CD4-positive, alpha-beta T cell treated with Interleukin-1 beta for 1 hour (primary cell): ENCODE results near the gene NVL.
"Not testable (repeated sequence)": the region's sequence is repeated elsewhere in the genome, so short reads cannot be mapped to it uniquely, and the experiment has no call there.

ENCODE experiments used
- DNase-seq, 2 donors: peaks; one replicate each; pipeline ENCODE4 v3.0.0-alpha.2; 2020 to 2022

The NVL gene

DNA sequence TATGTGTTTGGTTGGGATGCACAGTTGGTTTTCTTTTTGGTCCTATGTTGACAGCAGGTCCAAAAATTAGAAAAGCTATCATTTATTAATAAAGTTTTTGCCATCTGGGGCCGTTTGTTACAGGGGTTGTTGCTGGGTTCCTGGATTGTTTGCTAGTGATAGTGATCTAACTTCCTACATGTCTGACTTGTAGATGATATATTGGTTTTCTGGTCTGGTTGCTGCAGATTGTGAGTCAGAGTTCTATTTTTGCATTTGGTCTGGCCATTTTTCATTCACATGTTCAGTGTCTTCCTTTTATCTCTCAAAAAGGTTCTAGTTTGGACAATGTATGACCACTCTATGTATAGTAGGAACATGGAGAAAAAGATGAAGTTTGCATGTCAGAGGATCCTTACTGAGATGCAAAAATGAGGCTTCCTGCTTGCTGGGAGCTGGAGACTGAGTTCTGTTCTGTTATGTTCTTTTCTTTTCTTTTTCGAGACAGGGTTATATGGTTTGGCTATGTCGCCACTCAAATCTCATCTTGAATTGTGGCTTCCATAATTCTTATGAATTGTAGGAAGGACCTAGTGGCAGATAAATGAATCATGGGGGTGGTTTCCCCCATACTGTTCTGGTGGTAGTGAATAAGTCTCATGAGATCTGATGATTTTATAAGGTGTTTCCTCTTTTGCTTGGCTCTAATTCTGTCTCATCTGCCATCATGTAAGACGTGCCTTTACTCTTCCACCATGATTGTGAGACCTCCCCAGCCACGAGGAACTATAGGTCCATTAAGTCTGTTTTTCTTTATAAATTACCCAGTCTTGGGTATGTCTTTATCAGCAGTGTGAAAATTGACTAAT is 4.2 kb upstream of the NVL start:
- DNase-seq, result no peak

DNA sequence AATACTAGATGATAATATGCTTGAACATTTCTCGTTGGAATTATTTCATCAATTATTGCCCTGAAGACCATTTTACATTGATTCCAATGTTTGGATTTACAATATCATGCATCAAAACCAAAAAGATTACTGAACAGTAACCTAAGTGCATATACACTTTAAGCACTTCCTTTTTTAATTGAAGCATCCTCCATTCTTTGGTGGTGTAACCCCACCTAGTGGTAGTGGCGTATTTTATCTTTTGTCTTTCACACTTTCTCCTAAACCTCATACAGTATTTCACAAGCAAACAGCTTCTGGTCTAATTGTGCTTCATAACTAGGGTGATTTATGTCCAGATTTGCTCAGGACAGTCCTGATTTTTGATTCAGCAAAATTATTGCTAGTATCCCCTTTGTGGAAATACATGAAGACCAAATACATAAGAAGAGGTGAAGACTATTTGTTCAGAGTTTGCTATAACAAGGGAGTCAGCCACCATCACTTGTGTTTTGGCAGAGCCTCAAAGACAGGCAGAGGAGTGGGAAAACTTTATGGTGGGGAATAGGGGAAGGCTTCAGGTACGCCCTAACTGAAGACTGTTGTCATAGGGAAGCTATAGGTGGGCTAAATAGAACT is 3.4 kb upstream of the NVL start:
- DNase-seq, result peak; percentile 6 to 74

DNA sequence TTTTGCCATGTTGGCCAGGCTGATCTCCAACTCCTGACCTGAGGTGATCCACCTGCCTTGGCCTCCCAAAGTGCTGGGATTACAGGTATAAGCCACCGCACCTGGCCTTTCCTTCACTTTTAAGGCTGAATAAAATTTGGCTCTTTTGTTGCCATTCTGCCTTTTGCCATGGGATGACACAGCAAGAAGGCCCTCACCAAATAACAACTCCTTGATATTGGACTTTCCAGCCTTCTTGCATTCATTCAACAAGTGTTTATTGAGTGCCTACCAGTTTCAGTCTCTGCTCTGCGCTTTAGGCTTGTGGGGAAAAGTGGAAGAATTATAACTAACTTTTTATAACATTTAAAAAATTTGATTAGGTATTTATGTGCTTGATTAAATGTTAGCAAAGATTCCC is 1.9 kb upstream of the NVL start:
- no peak for DNase-seq

DNA sequence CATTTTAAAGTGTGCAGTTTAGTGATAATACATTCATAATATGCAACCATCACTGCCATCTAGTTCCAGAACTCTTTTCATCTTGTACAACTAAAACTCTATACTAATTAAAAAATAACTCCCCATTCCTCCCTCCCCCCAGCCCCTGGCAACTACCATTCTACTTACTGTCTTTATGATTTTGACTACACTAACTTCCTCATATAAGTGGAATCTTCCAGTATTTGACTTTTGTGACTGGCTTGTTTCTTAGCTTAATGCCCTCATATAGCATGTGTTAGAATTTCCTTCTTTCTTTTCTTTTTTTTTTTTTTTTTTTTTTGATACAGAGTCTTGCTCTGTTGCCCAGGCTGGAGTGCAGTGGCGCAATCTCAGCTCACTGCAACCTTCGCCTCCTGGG is 1.4 kb upstream of the NVL start:
- no peak for DNase-seq

DNA sequence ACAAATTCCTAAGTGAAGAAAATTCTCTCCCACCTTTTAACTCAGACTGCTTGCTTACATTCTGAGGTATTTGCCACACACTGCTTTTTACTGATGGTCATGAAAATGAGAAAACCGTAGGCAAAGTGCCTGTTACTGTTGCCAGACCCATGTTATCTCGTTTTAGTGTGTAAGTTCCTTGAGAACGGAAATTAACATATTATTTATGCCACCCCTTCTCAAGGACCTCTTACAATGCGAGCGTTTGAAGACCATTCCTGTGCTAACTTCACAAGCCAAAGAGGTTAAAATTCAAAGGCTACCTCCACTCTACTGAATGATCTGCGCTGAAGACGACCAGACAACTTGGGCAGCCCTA is 509 bp downstream of the NVL start:
- no peak for DNase-seq

DNA sequence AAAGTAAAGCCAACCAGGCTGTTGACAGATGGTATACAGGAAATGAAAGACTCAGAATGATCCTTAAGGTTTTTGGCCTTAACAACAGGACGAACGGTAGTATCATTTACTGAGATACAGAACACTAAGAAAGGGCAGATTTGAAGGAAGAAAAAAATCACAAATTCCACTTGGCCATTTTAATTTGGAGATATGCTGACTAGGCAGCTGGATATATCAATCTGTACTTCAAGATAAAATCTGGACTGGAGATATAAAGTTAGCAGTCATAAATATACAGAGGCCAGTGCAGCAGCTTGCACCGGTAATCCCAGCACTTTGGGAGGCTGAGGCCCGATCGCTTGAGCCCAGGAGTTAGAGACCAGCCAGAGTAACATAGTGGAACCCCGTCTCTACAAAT is 1.3 kb downstream of the NVL start:
- no peak for DNase-seq

DNA sequence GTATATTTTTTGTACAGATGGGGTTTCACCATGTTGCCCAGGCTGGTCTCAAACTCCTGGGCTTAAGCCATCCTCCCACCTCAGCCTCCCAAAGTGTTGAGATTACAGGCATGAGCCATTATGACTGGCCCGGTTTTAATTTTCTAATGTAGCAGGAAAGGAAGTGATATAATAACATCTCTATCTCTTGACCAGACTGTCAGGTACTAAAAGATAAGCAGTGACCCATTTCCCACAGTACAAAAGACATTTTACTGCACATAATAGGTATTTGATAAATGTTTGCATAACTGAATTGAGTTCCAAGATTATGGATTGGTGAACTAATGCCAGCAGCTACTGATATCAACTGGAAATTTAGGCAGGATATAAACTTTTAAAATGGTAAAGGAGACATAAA is 4.0 kb downstream of the NVL start:
- DNase-seq, result no peak

DNA sequence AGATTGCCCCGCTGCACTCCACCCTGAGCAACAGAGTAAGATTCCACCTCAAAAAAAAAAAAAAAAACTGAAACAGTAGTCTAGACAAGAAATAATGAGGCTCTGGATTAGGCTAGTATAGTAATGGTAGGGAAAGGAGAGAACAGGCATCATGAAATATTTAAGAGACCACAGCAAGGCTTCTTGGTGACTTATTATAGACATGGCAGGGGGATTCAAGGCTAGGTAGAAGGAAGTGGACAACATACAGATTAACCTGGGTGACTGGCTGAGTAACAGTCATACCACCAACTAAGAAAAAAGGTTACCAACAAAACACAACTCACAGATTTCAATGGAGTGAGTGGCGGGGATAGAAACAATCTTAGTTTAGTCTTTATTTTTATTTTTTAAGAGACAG is 8.3 kb downstream of the NVL start:
- DNase-seq, result no peak

DNA sequence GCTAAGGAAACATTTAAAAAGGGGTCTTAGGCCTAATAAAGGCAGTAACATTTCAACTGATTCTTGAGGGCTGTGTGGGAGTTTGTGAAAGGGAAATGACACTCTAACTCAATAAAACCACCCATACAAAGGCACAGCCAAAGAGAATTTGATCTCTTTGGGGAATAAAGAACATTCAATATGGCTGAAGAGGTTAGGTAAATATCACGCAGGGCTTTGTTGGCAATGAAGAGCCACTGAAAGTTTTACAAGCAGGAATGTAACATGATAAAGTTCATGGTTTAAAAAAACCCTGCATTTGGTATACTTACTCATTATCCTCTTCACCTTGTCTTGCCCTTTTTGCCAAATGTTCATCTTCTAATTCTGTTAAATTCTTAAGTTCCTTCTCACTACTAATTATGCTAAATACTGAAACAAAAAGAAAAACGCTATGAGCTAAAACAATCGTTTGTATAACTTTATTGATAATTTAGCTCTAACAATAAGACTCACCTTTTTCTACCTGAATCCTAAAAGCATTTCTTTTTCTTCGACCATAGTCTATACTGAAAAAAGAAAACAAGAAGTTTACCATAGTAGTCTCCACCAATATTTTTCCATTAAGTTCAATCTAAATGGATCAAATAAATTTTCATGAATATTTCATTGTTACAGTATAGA is 12.5 kb downstream of the NVL start:
- no peak for DNase-seq

DNA sequence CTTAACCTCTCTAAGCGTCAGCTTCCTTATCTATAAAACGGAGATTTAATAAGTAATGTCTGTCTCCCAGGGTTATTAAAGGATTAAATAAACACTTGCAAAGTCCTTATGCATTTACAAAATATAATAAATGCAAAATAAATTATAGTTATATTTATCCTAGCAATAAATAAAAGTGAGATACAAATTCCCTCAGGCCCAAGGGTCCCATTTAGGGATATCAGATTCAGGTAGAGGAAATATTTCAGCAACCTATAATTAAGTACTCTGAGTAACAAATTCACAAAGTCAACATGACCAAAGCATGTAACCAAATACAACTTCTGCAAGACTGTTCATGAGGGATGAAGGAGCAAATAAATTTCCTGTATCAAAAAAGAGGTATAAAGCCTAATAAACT is 17.9 kb downstream of the NVL start:
- DNase-seq, result no peak

DNA sequence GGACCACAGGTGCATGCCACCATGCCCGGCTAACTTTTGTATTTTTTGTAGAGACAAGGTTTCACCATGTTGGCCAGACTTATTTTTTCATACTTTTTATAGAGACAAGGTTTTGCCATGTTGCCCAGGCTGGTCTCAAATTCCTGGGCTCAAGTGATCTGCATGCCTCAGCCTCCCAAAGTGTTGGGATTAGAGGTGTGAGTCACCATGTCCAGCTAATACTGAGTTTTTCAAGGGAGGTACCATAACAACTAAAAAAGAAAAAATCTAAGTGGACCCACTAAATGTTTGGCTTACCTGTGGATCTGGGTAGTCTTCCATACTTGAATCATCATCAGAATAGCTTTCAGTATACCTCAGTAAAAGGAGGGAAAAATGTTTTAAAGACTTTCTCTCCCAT is 18.5 kb downstream of the NVL start:
- not testable (repeated sequence) for DNase-seq

DNA sequence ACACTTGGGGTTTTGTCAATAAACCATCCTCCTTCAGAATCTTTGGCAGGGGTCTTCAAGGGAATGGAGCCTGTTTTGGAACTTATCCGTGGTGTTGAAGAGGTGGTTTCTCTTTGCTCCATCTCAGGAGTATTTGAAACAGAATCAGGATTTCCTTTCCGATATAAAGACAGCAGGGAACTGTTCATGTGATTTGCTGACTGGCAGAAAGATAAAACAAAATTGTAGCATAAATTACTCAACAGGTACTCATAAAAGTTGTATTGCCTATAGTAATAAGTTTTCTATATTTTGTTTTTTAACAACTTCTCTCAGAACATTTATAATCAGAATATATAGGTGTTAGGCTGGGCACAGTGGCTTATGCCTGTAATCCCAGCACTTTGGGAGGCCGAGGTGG is 21.9 kb downstream of the NVL start:
- no peak for DNase-seq

DNA sequence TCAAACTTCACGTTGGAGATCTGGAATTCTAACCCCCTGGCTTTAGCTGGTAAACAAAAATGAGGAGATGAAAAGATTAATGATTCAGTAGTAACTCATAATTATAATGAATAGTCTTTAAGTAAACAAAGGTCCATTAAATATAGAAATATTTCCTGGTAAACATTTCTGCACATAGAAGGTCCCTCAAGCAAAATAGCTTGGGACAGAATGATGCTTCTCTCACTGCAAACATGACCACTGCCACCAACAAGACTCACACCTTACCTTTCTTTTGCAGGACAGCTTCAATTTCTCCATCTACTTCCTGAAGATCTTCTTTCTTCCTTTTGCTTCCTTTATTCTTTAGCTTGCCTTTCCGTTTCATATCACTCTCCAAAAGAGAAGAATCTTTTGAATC is 25.2 kb downstream of the NVL start:
- no peak for DNase-seq

DNA sequence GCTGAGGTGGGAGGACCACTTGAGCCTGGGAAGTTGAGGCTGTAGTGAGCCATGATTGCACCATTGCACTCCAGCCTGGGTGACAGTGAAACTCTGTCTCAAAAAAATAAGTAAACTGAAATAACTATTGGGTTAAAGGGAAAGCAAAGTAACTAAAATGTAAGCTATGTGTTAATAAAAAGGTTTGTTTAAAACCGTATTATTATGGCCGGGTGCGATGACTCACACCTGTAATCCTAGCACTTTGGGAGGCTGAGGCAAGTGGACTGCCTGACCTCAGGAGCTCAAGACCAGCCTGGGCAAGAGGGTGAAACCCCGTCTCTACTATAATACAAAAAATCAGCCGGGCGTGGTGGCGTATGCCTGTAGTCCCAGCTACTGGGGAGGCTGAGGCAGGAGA is 27.0 kb downstream of the NVL start:
- DNase-seq, result no peak

DNA sequence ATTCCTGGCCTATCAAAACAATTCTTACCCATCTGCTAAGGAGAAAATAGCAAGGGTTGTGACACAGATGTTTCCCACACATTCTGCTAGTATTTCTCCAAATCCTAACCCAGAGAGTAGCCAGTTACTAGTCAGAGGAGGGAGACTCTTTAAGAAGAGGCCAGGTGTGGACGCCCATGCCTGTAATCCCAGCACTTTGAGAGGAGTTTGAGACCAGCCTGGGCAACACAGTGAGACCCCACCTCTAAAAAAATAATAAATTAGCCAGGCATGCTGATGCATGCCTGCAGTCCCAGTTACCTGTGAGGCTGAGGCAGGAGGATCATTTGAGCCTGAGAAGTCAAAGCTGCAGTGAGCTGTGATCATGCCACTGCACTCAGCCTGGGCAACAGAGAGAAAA is 28.6 kb downstream of the NVL start:
- DNase-seq, result no peak

DNA sequence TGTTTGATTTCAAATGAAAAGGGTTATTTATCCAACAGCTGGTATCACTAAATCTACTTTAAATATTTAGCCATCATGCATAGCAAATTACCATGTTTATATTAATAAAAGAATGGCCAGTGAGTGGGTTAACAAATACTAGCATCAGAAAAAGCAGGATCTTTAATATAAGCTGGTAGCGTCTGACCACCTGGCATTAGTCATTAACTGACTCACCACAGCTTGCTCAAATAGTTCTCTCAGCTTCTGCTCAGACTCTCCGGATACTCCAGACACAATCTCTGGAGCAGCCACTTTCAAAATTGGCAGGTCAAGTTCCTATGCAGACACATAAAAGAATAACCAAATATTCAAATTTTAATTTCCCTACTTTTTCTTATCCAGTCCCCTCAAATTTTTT is 29.6 kb downstream of the NVL start:
- DNase-seq, result no peak

DNA sequence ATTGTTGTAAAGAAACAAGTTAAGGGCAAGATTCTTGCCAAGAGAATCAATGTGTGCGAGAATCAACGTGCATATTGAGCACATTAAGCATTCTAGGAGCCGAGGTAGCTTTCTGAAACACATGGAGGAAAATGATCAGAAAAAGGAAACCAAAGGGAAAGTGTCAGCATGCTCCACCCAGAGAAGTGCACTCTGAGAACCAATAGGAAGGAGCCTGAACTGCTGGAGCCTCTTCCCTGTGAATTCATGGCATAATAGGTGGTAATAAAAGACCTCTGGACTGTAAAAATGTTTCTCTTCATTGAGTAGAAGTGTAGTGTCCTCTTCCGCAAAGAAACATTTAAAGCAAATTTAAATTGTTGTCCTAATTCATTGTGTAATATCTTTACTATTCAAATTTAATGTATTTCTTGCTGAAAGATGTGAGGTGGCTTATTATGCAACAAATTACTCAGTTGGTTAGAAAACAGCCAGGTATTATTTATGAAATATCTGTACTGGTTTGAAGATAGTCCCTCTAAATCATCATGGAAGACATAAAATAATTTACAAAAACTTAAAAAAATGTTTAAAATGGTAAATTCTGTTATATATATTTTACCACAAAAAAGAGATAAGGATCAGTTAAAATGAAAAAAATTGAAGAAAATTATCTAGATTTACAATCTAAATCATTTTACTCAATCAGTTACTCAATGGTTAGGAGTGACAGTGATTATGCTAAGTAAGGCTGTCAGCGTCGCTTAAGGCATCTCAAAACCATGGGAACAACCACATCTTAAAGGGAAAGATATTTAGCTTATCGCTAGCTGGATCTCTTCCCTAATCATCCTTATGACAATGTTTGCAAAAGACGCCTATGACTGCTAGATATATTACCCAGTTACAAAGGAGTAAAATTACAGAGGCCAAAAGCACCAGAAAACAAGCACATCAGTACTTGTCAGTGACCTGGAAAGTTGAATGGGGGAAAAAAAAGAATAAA is 31.3 kb downstream of the NVL start:
- no peak for DNase-seq

DNA sequence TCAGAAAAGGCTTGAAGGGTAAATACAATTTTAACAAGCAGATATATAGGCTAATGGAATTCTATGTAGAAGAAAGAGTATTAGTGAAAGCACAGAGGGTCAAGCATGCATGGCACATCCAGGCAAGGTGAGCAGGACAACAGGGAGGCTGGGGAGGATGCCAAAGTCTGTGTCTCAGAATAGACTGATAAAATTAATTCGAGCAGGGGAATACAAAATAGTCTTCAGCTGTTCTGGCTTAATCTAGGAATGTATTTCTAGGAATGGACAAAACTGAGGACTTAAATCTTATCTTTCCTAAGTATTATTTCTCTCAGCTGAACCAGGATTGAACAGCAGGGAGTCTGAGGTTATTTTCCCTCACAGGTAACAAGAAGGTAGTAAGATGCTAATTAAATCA is 35.2 kb downstream of the NVL start:
- DNase-seq, result no peak

DNA sequence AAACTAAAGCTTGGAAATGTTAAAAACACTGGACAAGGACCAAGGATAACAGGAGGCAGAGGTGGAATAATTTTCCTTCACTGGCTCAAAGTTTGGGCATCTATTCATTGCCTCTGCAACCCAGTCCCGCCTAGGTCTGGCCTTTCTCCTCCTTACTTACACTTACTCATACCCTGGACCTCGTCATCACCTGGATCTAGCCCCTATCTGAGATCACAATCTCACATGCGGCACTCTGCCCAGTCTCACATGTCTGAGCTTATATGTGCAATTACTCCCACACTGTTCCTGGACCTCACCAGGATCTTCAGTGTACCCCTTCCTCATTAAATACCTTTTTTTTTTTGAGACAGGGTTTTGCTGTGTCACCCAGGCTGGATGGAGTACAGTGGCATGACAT is 37.6 kb downstream of the NVL start:
- no peak for DNase-seq

DNA sequence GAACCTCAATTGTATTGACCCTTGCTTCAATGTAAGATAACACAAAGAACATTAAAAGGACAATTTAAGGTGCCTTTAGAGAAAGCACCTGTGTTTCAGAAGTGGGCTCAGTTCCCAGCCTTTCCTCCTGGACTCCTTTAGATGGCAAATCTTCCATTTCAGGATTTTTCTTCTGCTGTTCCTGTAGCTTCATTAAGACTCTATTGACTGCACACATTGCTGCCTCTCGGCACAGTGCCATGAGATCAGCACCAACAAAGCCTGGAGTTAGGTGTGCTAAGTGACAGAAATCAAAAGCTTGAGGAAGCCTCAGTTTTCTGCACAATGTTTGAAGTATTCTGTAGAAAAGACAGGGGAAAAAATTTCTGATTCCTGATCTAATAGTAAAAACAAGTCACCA is 40.6 kb downstream of the NVL start:
- no peak for DNase-seq

DNA sequence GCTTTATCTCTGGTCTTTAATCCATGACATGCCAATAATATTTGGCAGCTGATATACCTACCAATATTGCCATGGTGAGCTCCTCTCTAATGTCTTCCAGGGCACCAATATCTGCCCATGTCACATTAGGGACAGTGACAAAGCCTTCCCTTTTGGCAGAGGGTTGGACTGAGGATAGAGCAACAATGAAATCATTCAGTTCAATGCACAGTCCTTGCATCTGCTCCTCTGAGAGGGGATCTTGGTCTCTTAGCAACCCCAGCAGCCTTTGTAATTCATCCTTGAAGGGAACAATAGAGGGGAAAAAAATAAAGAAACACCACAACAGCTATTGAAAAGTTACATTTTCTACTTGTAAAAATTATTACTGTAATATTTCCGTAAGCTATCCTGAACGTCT is 42.3 kb downstream of the NVL start:
- DNase-seq, result no peak

DNA sequence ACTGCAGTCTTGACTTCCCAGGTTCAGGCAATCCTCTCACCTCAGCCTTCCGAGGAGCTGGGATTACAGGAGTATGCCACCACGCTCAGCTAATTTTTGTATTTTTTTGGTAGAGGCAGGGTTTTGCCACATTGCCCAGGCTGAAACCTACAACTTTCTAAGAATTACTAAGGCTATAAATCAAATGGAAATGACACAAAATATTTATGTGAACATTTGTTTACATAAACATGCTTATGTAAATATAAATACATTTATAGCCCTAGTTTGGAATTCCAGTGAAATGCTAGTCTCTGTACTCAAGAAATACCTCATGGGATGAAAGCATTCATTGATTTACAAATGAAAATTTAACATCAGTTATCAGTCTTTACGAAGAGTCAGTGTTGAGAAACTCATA is 47.8 kb downstream of the NVL start:
- DNase-seq, result no peak

DNA sequence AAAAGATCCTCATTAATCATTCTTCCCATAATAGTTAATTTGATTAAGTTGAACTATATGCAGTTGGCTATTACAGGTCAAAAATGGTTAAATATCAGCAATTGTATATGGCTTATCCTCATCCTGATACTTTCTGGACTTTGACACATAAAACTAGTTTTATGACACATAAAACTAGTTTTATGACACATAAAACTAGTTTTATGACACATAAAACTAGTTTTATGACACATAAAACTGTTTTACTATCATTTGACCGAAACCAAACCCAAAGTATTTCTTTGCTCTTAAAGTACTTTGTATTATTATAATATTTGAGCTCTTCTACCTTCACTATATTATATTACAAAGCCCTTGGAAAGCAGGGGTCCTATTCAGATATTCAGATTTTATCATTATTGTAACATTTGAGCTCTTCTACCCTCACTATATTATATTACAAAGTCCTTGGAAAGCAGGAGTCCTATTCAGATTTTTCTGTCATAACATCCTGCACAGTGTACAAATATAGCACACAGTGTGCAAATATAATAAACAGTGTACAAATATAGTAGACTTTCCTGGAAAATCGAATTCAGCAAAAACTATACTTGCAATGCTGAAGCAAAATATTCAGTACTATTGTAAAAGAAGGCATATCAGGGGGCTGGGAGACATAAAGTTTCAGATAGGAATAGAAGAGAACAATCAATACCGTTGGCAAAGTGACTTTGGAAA is 53.0 kb downstream of the NVL start:
- no peak for DNase-seq
